Left lung (tissue), 10 donors: Measurements from ENCODE around the gene DBF4. TPM values are rescaled to one million over a fixed set of nuclear protein-coding genes. Genes with fewer than 3 reads are reported as not detected.

Source experiments
- ATAC-seq: fragments of 200-7000 bp; cut with Tn5 transposase; one replicate; pipeline ENCODE4 v1.9.1; 2020; ENCODE audit warnings: moderate library complexity
- DNase-seq, 4 donors: peaks; one replicate each; pipeline ENCODE4 v3.0.0-alpha.2; 2013 to 2020
- H3K27ac ChIP-seq, 2 donors: fragments of 200-600 bp; sonication (generic) in 1 of 2; one replicate each; pipeline versions ENCODE4 v1.5.0 to v1.8.0; 2020 to 2021
- H3K27me3 ChIP-seq, 2 donors: fragments of 200-600 bp; sonication (generic) in 1 of 2; one replicate each; pipeline versions ENCODE4 v1.5.0 to v1.8.0; 2020 to 2021
- H3K36me3 ChIP-seq, 2 donors: fragments of 200-600 bp; sonication (generic) in 1 of 2; one replicate each; pipeline versions ENCODE4 v1.5.0 to v1.8.0; 2020 to 2021
- H3K4me1 ChIP-seq, 2 donors: fragments of 200-600 bp; one replicate each; pipeline ENCODE4 v1.8.0; 2021
- H3K4me3 ChIP-seq, 2 donors: fragments of 200-600 bp; sonication (generic) in 1 of 2; one replicate each; pipeline versions ENCODE4 v1.5.0 to v1.8.0; 2020 to 2021; ENCODE audit warnings: mild to moderate bottlenecking in 1 of 2
- H3K9me3 ChIP-seq, 2 donors: fragments of 200-600 bp; sonication (generic) in 1 of 2; one replicate each; pipeline versions ENCODE4 v1.5.0 to v1.8.0; 2020 to 2021
- CTCF ChIP-seq, 2 donors: fragments of 200-600 bp; sonication (generic) in 1 of 2; IDR thresholded peaks; one replicate each; pipeline versions ENCODE4 v1.5.0 to v1.8.0; 2021; ENCODE audit warnings: antibody characterized with exemption in 2 of 2
- intact Hi-C, 2 donors: fragments of 100-400 bp; cut with DNase I; formaldehyde crosslinking; loops; one replicate each; pipeline versions ENCODE4 v1.11.2 to v1.14.2; 2022
- polyA plus RNA-seq, 6 donors: library from polyadenylated mRNA; unstranded; fragments of 120-200 nt; gene quantifications; one replicate each; pipeline ENCODE4 v1.2.1, GENCODE V29; 2013; ENCODE audit not compliant: insufficient read length in 6 of 6
- total RNA-seq, 2 donors: library from RNA; stranded (reverse); fragmentation: NEBNext Ultra II Directional; extraction: Animal tissue kit (Norgen Biotek cat#: 25700); gene quantifications; one replicate each; pipeline ENCODE4 v1.2.1, GENCODE V29; 2021
- donor health status: DM: no; HTN: yes; CAD: no.
- donor health status: DM: no; HTN: no; CAD: no.

Gene DBF4
- total and polyA plus RNA-seq, 8 donors: 10.0 to 23.7 (median 17.3) TPM

- H3K36me3 ChIP-seq: no peaks in the 10 kb centered on the region
- TF ChIP-seq CTCF (IDR thresholded peaks at IDR 0.05): no peak
- H3K4me3 ChIP-seq: peak overlapping the region; percentile 62 to 66
- DNase-seq: no peak
- ATAC-seq: no peak
- peaks cover 8 to 18% of the 10 kb centered on the region in 2 donors for H3K27me3 ChIP-seq
- H3K27ac ChIP-seq: no peak overlapping the region
- peaks cover 6 to 19% of the 10 kb centered on the region in 2 donors for H3K4me1 ChIP-seq
- no peaks in the 10 kb centered on the region for H3K9me3 ChIP-seq
- intact Hi-C loops: no loop called here
Measured at GRCh38 chr7:87933605-87933952, 57.3 kb downstream of the DBF4 start.

GRCh38 chr7:87933953-87934698 lies 57.8 kb downstream of the DBF4 start, which contains the start of gene ADAM22:
ADAM22 (plus strand) TSS chr7:87934251; CDS start chr7:87934466, 215 bp downstream.
- Histone ChIP-seq H3K9me3 (no peaks in the 10 kb centered on the region), H3K27ac (no peak within 1 kb of the TSS), H3K27me3 (peaks cover 8 to 18% of the 10 kb centered on the region in 2 donors), H3K4me1 (peaks cover 6 to 19% of the 10 kb centered on the region in 2 donors), H3K4me3 (peak within 1 kb of the TSS; percentile 62 to 66), H3K36me3 (no peaks in the 10 kb centered on the region)
- DNase-seq: peak; percentile 89 to 95 (median 90)
- no peak for TF ChIP-seq CTCF (IDR thresholded peaks at IDR 0.05)
- ATAC-seq: peak; percentile 98
- intact Hi-C loops: no loop called here

- H3K4me1 ChIP-seq: peaks cover 6 to 19% of the 10 kb centered on the region in 2 donors
- no peak for TF ChIP-seq CTCF (IDR thresholded peaks at IDR 0.05)
- no peak overlapping the region for H3K27ac ChIP-seq
- DNase-seq (peak in 3 of 4 donors; percentile 26 to 70 (median 27)), ATAC-seq (peak; percentile 12)
- no peaks in the 10 kb centered on the region for H3K36me3 ChIP-seq
- intact Hi-C loops: no loop called here
- no peaks in the 10 kb centered on the region for H3K9me3 ChIP-seq
- peak overlapping the region; percentile 62 to 66 for H3K4me3 ChIP-seq
- peaks cover 8 to 18% of the 10 kb centered on the region in 2 donors for H3K27me3 ChIP-seq
Measured at GRCh38 chr7:87934699-87935383, 58.5 kb downstream of the DBF4 start.

- Histone ChIP-seq H3K36me3 (no peaks in the 10 kb centered on the region), H3K27ac (no peak overlapping the region), H3K4me1 (peaks cover 6 to 19% of the 10 kb centered on the region in 2 donors), H3K4me3 (peak overlapping the region; percentile 62 to 66), H3K9me3 (no peaks in the 10 kb centered on the region), H3K27me3 (peaks cover 8 to 18% of the 10 kb centered on the region in 2 donors)
- no peak for ATAC-seq
- no peak for TF ChIP-seq CTCF (IDR thresholded peaks at IDR 0.05)
- DNase-seq: peak in 1 of 4 donors; percentile 1
- intact Hi-C loops: no loop called here
Measured at GRCh38 chr7:87935384-87935706, 59.1 kb downstream of the DBF4 start.

GRCh38 chr7:87941138-87941537 lies 64.8 kb downstream of the DBF4 start:
- Histone ChIP-seq H3K27me3 (no peaks in the 10 kb centered on the region), H3K9me3 (no peaks in the 10 kb centered on the region), H3K4me3 (no peak overlapping the region), H3K36me3 (no peaks in the 10 kb centered on the region), H3K4me1 (no peaks in the 10 kb centered on the region), H3K27ac (no peak overlapping the region)
- no peak for TF ChIP-seq CTCF (IDR thresholded peaks at IDR 0.05)
- intact Hi-C loops: no loop called here
- no peak for DNase-seq
- ATAC-seq: no peak
